GM21447 (cell line): ENCODE measurements around the gene MAML3.
"Not testable (repeated sequence)": the region's sequence is repeated elsewhere in the genome, so short reads cannot be mapped to it uniquely, and the experiment has no call there.

ENCODE experiments used
- ATAC-seq: cut with Tn5 transposase; IDR thresholded peaks from one replicate; pipeline ENCODE4 v1.9.1; 2021; ENCODE audit not compliant: unreplicated experiment

MAML3 gene

DNA sequence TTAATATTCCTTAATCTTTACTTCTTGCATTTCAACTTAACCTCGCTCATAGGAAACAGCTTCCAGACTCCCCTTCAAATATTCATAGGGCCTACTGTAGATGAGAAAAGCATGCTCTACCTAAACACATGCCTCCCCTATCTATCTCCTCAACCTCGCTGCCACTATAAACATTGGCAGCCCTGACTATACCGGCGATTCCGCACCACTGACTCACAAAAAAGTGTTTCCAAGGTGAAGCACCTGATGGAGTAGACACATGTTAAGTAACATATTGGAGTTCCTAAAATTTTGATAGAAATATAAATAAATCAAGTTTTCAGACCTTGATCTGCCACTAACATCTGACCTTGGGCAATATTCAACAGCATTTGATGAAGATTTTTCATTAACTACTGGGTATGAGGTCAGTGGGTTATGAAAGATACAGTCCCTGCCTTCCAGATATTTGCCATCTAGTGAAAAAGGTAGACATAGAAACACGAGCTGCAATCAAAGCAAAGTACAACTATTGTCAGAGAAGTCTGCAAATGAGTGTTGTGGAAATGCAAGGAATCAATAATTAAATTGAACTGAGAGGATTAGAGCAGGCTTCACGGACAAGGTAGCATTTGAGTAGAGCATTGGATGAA lies 184.2 kb downstream of the MAML3 start:
- no peak for ATAC-seq

GRCh38 chr4:139968831-139969230 lies 185.2 kb downstream of the MAML3 start:
- ATAC-seq = no peak

DNA sequence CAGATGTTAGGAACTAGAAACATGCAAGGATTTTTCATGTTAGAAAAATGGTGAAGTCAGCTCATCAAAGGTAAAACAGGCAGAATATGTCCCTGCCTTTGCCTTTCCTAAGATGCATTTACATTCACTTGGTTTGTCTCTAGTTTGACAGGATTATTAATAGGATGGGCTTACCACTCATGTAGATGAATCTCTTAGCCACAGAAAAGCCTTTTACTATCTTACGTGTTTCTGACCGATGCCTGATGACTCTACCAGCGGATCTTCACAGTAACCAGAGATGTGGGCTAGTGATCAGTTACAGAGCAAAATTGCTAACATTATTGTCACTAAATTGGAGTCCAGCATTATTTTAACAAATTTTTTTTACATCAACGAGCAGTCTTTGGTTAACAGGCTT lies 187.6 kb downstream of the MAML3 start:
- no peak for ATAC-seq

GRCh38 chr4:139965789-139966188 lies 188.2 kb downstream of the MAML3 start:
- no peak for ATAC-seq

DNA sequence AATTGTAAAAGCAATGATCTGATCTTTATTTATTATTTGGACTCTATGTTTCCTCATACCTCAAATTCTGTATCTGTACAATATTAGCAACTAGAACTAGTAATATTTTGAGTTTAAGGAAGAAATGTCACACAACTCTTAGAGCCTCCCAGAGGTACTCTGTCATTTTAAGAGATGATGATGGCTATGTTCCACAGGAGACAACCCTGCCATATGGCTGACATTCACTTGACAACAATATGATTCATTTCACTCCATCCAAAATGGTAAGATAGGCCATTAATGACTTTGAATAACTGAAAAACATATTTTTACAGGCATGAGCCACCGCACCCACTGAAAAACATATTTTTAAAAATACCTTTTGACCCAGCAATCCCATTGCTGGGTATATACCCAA lies 190.3 kb downstream of the MAML3 start:
- no peak for ATAC-seq

DNA sequence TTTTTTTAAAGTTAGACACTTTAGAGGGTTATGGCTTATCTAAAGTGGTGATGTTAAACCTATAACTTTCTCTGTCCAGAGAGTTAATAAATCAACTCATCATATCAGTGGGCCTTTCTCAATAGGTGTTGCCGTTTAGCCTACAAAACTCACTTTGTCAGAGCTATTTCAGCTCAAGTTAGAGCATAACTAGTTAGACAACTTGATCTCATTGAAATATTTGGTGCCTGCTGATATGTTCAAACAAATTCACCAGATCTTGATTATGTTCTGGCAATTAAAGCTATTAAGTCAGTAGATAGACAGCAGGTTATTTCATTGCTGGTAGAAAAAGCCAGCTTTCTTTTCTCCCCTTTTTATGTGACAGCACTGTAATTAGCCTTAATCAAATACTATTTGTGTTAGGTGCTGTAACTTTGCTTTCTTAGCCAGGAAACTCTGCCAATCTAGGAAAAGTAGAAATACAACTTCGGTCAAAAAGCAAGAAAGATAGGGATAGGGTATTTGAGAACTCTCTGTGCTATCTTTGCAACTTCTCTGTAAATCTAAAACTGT lies 191.8 kb downstream of the MAML3 start:
- no peak for ATAC-seq

DNA sequence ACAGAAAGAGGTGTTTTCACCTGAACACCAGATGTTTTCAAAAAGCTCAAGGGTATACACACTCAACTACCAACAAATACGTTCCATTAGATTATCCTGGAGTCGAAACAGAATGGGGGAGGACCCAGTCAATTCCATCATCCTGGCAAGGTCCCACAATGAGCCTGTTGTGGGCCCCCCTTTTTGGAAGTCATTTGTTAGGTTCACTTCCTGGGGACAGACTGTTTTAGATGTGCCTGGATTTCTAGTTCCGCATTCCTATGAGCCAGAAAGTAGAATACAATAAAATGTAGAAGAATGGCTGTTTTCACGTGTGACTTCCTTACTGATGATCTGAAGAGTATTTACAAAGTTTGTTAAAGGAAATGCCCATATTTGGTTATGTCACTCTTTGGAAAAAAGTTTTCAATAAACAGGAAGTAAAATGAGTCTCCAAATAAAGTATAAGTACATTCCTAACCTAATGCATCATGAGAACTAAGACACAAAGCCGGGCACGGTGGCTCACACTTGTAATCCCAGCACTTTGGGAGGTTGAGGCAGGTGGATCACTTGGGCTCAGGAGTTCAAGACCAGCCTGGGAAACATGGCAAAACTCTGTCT lies 192.5 kb downstream of the MAML3 start:
- ATAC-seq = no peak

DNA sequence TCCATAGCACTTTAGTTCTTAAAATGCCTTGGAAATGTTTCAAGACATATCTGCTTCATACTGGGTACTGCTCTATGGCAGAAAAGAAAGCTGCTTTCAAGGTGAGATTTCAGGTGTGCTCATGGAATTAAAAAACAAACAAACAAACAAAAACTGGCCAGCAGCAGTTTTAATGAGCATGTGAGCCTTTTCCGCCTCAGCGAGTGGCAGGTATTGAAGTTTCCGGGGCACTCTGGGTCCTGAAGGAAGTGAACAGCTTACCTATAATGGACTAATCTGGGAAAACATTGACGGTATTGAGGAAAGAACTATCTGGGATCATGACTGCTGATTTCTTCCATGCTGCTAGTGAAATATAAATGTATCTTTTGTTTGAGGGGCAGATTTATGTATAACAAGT lies 194.6 kb downstream of the MAML3 start:
- ATAC-seq = no peak

DNA sequence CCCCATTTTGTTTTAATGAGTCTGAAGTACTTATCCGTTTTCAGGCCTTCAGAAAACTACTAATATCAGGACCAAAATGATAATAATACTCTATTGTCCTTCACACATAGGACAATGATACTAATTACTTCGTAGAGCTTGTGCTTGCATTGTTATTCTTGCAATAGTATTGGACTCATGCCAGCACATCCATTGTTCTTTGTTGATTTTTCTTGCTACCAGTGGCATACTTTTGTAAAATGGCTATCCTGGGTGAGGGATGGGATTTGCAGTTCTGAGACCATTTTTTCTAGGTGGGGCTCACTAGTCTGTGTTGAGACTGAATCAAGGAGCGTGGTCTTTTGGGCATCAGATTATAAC lies 195.3 kb downstream of the MAML3 start:
- no peak for ATAC-seq

DNA sequence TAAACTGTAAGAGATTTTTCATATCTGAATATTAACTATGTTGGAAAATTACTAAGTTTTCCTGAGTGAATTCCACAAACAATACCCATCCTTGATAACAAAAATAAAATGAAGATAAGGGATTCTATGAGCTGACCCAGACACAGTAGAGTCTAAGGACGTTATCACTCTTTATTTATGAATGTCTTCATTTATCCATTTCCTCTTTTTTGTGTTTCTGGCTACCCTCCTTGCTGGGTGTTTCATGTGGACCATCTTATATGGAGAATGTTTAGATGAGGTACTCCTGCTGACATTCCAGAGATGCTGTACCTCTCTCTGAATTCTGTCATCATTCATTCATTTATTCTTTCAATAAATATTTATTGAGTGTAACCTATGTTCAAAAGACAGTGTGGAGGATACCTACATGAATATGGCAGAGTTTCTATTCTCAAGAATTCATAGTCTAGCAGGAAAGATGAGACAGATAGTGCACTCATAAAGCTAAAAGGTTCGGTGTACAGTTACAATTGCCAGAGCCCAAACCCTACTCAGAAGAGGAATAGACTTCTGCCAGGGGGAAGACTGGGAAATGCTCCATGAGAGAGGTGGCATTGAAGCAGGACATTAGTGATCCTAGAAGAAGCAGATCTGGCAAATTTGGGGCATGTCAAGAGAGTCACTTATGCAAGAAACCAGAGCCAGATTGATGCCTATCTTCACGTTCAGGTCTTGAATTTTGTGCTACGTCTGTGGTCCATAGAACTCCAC lies 195.8 kb downstream of the MAML3 start:
- no peak for ATAC-seq

DNA sequence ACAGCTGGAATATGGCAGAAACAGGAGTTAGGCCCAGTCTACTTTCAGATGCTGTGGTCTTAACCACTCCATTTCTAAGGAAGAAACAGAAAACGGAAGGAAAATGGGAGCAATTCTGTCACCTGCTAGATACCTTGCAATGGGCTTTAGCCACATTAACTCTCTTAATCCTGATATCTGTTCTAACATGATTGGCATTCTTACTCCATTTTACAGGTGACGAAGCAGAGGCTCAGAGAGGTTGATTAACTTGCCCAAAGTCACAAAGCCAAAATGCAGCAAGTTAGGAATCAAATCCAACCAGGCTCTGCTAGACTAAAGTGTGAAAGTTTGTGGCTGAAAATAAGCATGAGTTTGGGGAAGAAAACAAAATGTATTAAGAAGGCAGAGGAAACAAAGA lies 196.9 kb downstream of the MAML3 start:
- no peak for ATAC-seq

GRCh38 chr4:139956507-139957017 lies 197.4 kb downstream of the MAML3 start:
- ATAC-seq = no peak

- ATAC-seq = no peak
Measured at GRCh38 chr4:139955600-139955999, 198.4 kb downstream of the MAML3 start.

- ATAC-seq = no peak
Measured at GRCh38 chr4:139954512-139954911, 199.5 kb downstream of the MAML3 start.

GRCh38 chr4:139951021-139951420 lies 203.0 kb downstream of the MAML3 start:
- ATAC-seq = no peak

DNA sequence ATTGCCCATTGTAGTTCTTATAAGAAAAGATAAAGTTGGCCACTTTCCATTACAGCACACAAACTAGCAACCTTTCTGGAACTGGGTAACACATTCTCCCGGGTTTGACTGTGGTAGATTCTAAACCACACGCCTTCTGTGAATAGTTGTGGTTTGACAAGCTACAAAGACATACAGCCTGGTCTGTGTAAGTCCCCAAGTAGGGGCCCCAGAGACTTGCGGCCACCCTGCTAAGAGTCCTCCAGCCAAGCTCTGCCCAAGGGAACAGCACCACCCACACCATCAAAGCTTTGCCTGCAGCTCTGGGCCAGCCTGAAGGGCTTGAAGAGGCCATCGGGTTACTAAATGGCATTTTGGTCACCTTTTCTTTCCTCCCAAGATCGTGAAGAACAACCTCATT lies 203.4 kb downstream of the MAML3 start:
- peak; percentile 86 for ATAC-seq

DNA sequence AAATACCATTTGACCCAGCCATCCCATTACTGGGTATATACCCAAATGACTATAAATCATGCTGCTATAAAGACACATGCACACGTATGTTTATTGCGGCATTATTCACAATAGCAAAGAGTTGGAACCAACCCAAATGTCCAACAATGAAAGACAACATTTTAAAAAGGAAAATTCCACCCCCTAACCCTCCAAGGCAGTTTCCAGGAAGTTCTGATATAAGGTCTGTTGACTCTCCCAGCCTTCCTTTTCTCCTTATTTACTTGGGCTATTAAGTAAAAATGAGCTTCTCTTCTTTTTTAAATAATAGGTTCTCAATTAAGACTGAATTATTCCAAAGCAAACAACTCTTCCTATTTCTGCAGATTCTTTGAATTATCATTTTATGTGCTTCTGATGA lies 209.1 kb downstream of the MAML3 start:
- ATAC-seq = not testable (repeated sequence)

GRCh38 chr4:139943277-139943676 lies 210.7 kb downstream of the MAML3 start:
- ATAC-seq = no peak

GRCh38 chr4:139942241-139942640 lies 211.7 kb downstream of the MAML3 start:
- ATAC-seq = no peak

- no peak for ATAC-seq
Measured at GRCh38 chr4:139940600-139940999, 213.4 kb downstream of the MAML3 start.

DNA sequence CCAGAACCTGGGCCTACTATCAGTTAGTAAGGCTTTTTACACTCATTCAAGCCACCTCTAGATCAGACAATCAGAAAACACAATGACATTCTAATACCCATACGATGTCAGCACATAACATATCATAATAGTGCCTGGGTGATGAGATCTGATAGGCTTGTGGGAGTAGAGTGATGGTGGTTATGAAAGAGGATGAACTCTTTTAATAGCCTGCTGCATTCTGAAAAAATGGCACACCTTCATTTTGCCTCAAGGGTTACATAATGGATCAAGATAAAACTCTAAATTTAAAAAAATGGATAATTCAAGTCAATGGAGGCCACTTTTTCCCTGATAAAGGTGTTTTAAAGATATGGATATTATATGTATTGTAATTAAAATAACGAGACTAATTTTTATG lies 215.6 kb downstream of the MAML3 start:
- ATAC-seq = no peak

GRCh38 chr4:139935911-139936310 lies 218.1 kb downstream of the MAML3 start:
- ATAC-seq = no peak
